HepG2 (cell line): ENCODE results near the gene SCP2. TPM values are rescaled to one million over a fixed set of nuclear protein-coding genes. Genes with fewer than 3 reads are reported as not detected.

Source experiments
- ATAC-seq: fragments of 200-7000 bp; cut with Tn5 transposase; 3 replicates; pipeline ENCODE4 v1.9.1; 2020; ENCODE audit warnings: mild to moderate bottlenecking, moderate library complexity
- BruUV-seq: library from RNA; stranded (reverse); fragments of 400-500 nt; replicated peaks from 2 replicates; lab custom pipeline; 2021; lab: Mats Ljungman, UMichigan
- CTCF ChIA-PET: fragments of 300-600 bp; formaldehyde crosslinking; extraction: SDS; loops from one replicate; lab custom pipeline; 2021; ENCODE audit warnings: low total read pairs, inconsistent platforms, low intra/inter-chr PET ratio; lab: Yijun Ruan, JAX
- POLR2A ChIA-PET: fragments of 350-600 bp; sonication (Branson Sonifier 250); formaldehyde crosslinking; loops from one replicate; lab custom pipeline; 2020; ENCODE audit warnings: antibody characterized with exemption, inconsistent platforms; lab: Yijun Ruan, JAX
- DNase-seq: peaks from one replicate; pipeline ENCODE4 v3.0.0-alpha.2; 2015; ENCODE audit warnings: low spot score
- FAIRE-seq: peaks from 3 replicates; lab custom pipeline; 2011; peaks lifted over from hg19 to GRCh38; lab: Jason Lieb, UNC
- H2AFZ ChIP-seq: one replicate; pipeline ENCODE4 v1.6.1; 2011; ENCODE audit warnings: low read length, inconsistent platforms
- H3K27ac ChIP-seq: fragments of 300-600 bp; 3 replicates; pipeline ENCODE4 v1.8.0; 2011; ENCODE audit warnings: mixed run types, mild to moderate bottlenecking, mixed read lengths, low read length, inconsistent platforms; ENCODE audit not compliant: insufficient read depth; ENCODE audit errors: extremely low read length
- H3K27me3 ChIP-seq, 2 experiments: fragments of 200-600 bp in 1 of 2; 2 replicates in 1 of 2; 3 replicates in 1 of 2; pipeline versions ENCODE4 v1.6.0 to v1.8.0; 2011; ENCODE audit warnings: low read length in 2 of 2, mild to moderate bottlenecking in 2 of 2, moderate library complexity in 2 of 2, inconsistent platforms in 1 of 2; ENCODE audit not compliant: insufficient read depth in 2 of 2, control insufficient read depth in 1 of 2
- H3K36me3 ChIP-seq, 2 experiments: fragments of 200-600 bp in 1 of 2; replicated peaks in 1 of 2; 2 replicates in 1 of 2; 3 replicates in 1 of 2; pipeline versions ENCODE4 v1.5.1 to v1.8.0; 2011; ENCODE audit warnings: low read length in 2 of 2, inconsistent platforms in 1 of 2; ENCODE audit not compliant: insufficient read depth in 2 of 2, control insufficient read depth in 1 of 2
- H3K4me1 ChIP-seq: 2 replicates; pipeline ENCODE4 v1.5.1; 2012; ENCODE audit warnings: low read length, inconsistent platforms; ENCODE audit not compliant: insufficient read depth
- H3K4me2 ChIP-seq: 2 replicates; pipeline ENCODE4 v1.6.0; 2011; ENCODE audit warnings: low read depth, low read length, inconsistent platforms
- H3K4me3 ChIP-seq, 3 experiments: fragments of 200-600 bp in 1 of 3; sonication (generic), shearing (Covaris generic) in 1 of 3; replicated peaks in 1 of 3; 2 replicates each; pipeline ENCODE4 v1.5.1; 2011 to 2016; ENCODE audit warnings: low read length in 3 of 3, inconsistent platforms in 2 of 3, low read depth in 2 of 3, mild to moderate bottlenecking in 2 of 3, control low read depth in 1 of 3, mixed read lengths in 1 of 3; ENCODE audit not compliant: insufficient read depth in 1 of 3
- H3K79me2 ChIP-seq: one replicate; pipeline ENCODE4 v1.6.1; 2011; ENCODE audit warnings: low read length, inconsistent platforms; ENCODE audit not compliant: insufficient read depth
- H3K9ac ChIP-seq: 2 replicates; pipeline ENCODE4 v1.6.0; 2011; ENCODE audit warnings: mild to moderate bottlenecking, low read depth, low read length, inconsistent platforms; ENCODE audit not compliant: insufficient read depth
- H3K9me3 ChIP-seq: 2 replicates; pipeline ENCODE4 v1.5.1; 2012; ENCODE audit warnings: mild to moderate bottlenecking, low read length
- H4K20me1 ChIP-seq: 2 replicates; pipeline ENCODE4 v1.6.0; 2011; ENCODE audit warnings: inconsistent platforms, mild to moderate bottlenecking, low read length, moderate library complexity; ENCODE audit not compliant: insufficient read depth
- FOXO1 ChIP-seq: sonication (generic); formaldehyde crosslinking; IDR thresholded peaks from 2 replicates; pipeline ENCODE4 v1.4.0; 2020; ENCODE audit warnings: missing genetic modification reagents
- MXD4 ChIP-seq: IDR thresholded peaks from 2 replicates; pipeline ENCODE4 v1.6.1; 2016; ENCODE audit warnings: mild to moderate bottlenecking, missing biosample characterization, missing genetic modification reagents
- NFIC ChIP-seq: IDR thresholded peaks from 2 replicates; pipeline ENCODE4 v1.6.1; 2012; ENCODE audit warnings: mild to moderate bottlenecking, low read length, inconsistent platforms
- POLR2AphosphoS5 ChIP-seq: IDR thresholded peaks from 2 replicates; pipeline ENCODE4 v1.6.1; 2012; ENCODE audit warnings: low read depth, low read length
- XBP1 ChIP-seq: sonication (generic); formaldehyde crosslinking; IDR thresholded peaks from 2 replicates; pipeline ENCODE4 v1.5.0; 2020; ENCODE audit warnings: missing genetic modification reagents
- XRCC5 ChIP-seq: fragments of 200-400 bp; formaldehyde crosslinking; optimal IDR thresholded peaks from 2 replicates; pipeline ENCODE3; 2017; ENCODE audit warnings: mild to moderate bottlenecking, low read length
- ZNF484 ChIP-seq: sonication (generic); formaldehyde crosslinking; IDR thresholded peaks from 2 replicates; pipeline ENCODE4 v1.5.1; 2020; ENCODE audit warnings: mild to moderate bottlenecking, low read depth, missing genetic modification reagents, borderline replicate concordance
- ZNF709 ChIP-seq: sonication (generic); formaldehyde crosslinking; IDR thresholded peaks from 2 replicates; pipeline ENCODE4 v1.5.0; 2020; ENCODE audit warnings: mild to moderate bottlenecking, missing genetic modification reagents
- ZNF749 ChIP-seq: sonication (generic); formaldehyde crosslinking; IDR thresholded peaks from 2 replicates; pipeline ENCODE4 v1.8.0; 2022; ENCODE audit warnings: mild to moderate bottlenecking, missing genetic modification reagents, moderate library complexity, borderline replicate concordance
- ZNF780A ChIP-seq: sonication (generic); formaldehyde crosslinking; IDR thresholded peaks from 2 replicates; pipeline ENCODE4 v1.8.0; 2022; ENCODE audit warnings: mild to moderate bottlenecking, missing genetic modification reagents, moderate library complexity
- WGBS: methylation state at CpG from one replicate; pipeline ENCODE4 v1.1.6; 2017; ENCODE audit warnings: low lambda C conversion rate; 5-methylcytosine and 5-hydroxymethylcytosine counted together
- in situ Hi-C: cut with HindIII; loops from 2 replicates; pipeline ENCODE4 v1.10.0; 2017; ENCODE audit warnings: low pct_unique_long_range_greater_than_20kb; ENCODE audit not compliant: extremely low pct_ligation_motif_present
- intact Hi-C: fragments of 100-400 bp; cut with micrococcal nuclease; formaldehyde crosslinking; loops from one replicate; pipeline ENCODE4 v1.10.0; 2022; ENCODE audit not compliant: unreplicated experiment
- polyA plus RNA-seq, 8 experiments: library from polyadenylated mRNA; depleted of rRNA in 3 of 8; stranded (reverse) in 7 of 8; unstranded in 1 of 8; fragments of >200 nt; fragmentation: Illumina TruSeq in 4 of 8; extraction: Trizol in 4 of 8; gene quantifications; 2 replicates each; pipeline versions ENCODE4 v1.2.1 to v1.2.3, GENCODE V29; 2011 to 2016; ENCODE audit warnings: low read depth in 4 of 8, missing spikeins in 1 of 8, mixed read lengths in 1 of 8; ENCODE audit not compliant: insufficient read depth in 1 of 8
- total RNA-seq, 5 experiments: library from RNA; depleted of rRNA; stranded (reverse); fragments of >200 nt; fragmentation: Illumina TruSeq; extraction: Trizol; gene quantifications; 2 replicates each; pipeline ENCODE4 v1.2.3, GENCODE V29; 2016; ENCODE audit warnings: low read depth in 1 of 5
- TF ChIP-seq, protein P1 (sequence below): sonication (generic); formaldehyde crosslinking; IDR thresholded peaks from 2 replicates; pipeline ENCODE4 v1.5.0; 2020; ENCODE audit warnings: missing genetic modification reagents, mild to moderate bottlenecking, borderline replicate concordance
- TF ChIP-seq, protein P2 (sequence below): sonication (generic); formaldehyde crosslinking; IDR thresholded peaks from 2 replicates; pipeline ENCODE4 v1.8.1; 2023; ENCODE audit warnings: missing genetic modification reagents, mild to moderate bottlenecking, borderline replicate concordance

Gene SCP2
- total and polyA plus RNA-seq, 2 of the 13 experiments (the other 11 are each of a cell fraction or from before 2014, with no cell fraction given) = 59.0 to 133 TPM

GRCh38 chr1:52915855-52916220 is 11.2 kb upstream of the SCP2 start:
- no peak overlapping the region for H2AFZ ChIP-seq
- in situ Hi-C loops (no loop called here), intact Hi-C loops (no loop called here)
- FAIRE-seq (no peak), DNase-seq (no peak), ATAC-seq (no peak)
- H3K27me3 ChIP-seq = no peaks in the 10 kb centered on the region
- no peak overlapping the region for H3K4me3 ChIP-seq
- peaks cover 4% of the 10 kb centered on the region for H3K79me2 ChIP-seq
- H3K9ac ChIP-seq = no peak overlapping the region
- CTCF ChIA-PET = no interaction called here
- no peak for TF ChIP-seq ZNF780A
- TF ChIP-seq ZNF484 (CRISPR knock-in tag) = no peak
- no peak for TF ChIP-seq XBP1
- no peak for TF ChIP-seq FOXO1 (CRISPR knock-in tag)
- TF ChIP-seq ZNF709 (CRISPR knock-in tag) = no peak
- TF ChIP-seq XRCC5 = no peak
- TF ChIP-seq, protein P1, sequence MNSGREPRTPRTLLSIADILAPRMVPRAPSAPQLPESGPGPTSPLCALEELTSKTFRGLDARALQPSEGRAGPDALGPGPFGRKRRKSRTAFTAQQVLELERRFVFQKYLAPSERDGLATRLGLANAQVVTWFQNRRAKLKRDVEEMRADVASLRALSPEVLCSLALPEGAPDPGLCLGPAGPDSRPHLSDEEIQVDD (CRISPR knock-in tag) = no peak
- TF ChIP-seq, protein P2, sequence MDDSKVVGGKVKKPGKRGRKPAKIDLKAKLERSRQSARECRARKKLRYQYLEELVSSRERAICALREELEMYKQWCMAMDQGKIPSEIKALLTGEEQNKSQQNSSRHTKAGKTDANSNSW (CRISPR knock-in tag) = no peak
- TF ChIP-seq ZNF749 (CRISPR knock-in tag) = no peak
- TF ChIP-seq POLR2AphosphoS5 = no peak
- TF ChIP-seq MXD4 (CRISPR knock-in tag) = no peak
- no peak for TF ChIP-seq NFIC
- H3K27ac ChIP-seq = peak overlapping the region; percentile 35
- H3K36me3 ChIP-seq = 0 out of 5 replicates have a peak, but pooled peaks cover 0 to 7% of the 10 kb centered on the region in 2 experiments
- H3K4me2 ChIP-seq = no peak overlapping the region; the same call in 1 of the 2 replicates
- no peaks in the 10 kb centered on the region for H4K20me1 ChIP-seq
- POLR2A ChIA-PET = no interaction called here
- H3K4me1 ChIP-seq = peaks cover 68% of the 10 kb centered on the region
- WGBS = 53% methylated on average over 7 of the region's 7 CpGs
- H3K9me3 ChIP-seq = no peaks in the 10 kb centered on the region
- BruUV-seq = no TSS peak
